Lower lobe of right lung (tissue), 2 donors: ENCODE measurements around the gene NSMCE3. TPM values are rescaled to one million over a fixed set of nuclear protein-coding genes. Genes with fewer than 3 reads are reported as not detected.
"Not testable (repeated sequence)": the region's sequence is repeated elsewhere in the genome, so short reads cannot be mapped to it uniquely, and the experiment has no call there.

Source experiments
- ATAC-seq, 2 donors: fragments of 200-7000 bp; cut with Tn5 transposase; one replicate each; pipeline ENCODE4 v1.9.1; 2020 to 2022; ENCODE audit warnings: mild to moderate bottlenecking in 2 of 2, moderate library complexity in 2 of 2
- DNase-seq: peaks from one replicate; pipeline ENCODE4 v3.0.0-alpha.2; 2020
- H3K27ac ChIP-seq: fragments of 200-600 bp; one replicate; pipeline ENCODE4 v1.8.0; 2022
- H3K27me3 ChIP-seq: fragments of 200-600 bp; one replicate; pipeline ENCODE4 v1.8.0; 2022; ENCODE audit warnings: low read depth
- H3K36me3 ChIP-seq: fragments of 200-600 bp; one replicate; pipeline ENCODE4 v1.8.0; 2022; ENCODE audit warnings: mild to moderate bottlenecking
- H3K4me1 ChIP-seq: fragments of 200-600 bp; one replicate; pipeline ENCODE4 v1.8.0; 2022
- H3K4me3 ChIP-seq: fragments of 200-600 bp; one replicate; pipeline ENCODE4 v1.8.0; 2022; ENCODE audit warnings: mild to moderate bottlenecking
- H3K9me3 ChIP-seq: fragments of 200-600 bp; one replicate; pipeline ENCODE4 v1.8.0; 2022
- CTCF ChIP-seq: fragments of 200-600 bp; IDR thresholded peaks from one replicate; pipeline ENCODE4 v1.8.0; 2022; ENCODE audit warnings: antibody characterized with exemption, mild to moderate bottlenecking
- intact Hi-C: fragments of 100-400 bp; cut with DNase I; formaldehyde crosslinking; loops from one replicate; pipeline ENCODE4 v1.11.0; 2022
- total RNA-seq: library from RNA; stranded (reverse); fragmentation: NEBNext Ultra II Directional; extraction: Animal tissue kit (Norgen Biotek cat#: 25700); gene quantifications from one replicate; pipeline ENCODE4 v1.2.1, GENCODE V29; 2021
- donor health status: DM: no; HTN: yes; CAD: no; lungs with severe emphysema.

Gene NSMCE3
- total RNA-seq, 1 donor from 2014 or later, result 6.2 TPM

- peaks cover 12% of the 10 kb centered on the region for H3K9me3 ChIP-seq
- ATAC-seq (no peak), DNase-seq (no peak)
- H3K4me3 ChIP-seq, result no peak overlapping the region
- no peaks in the 10 kb centered on the region for H3K4me1 ChIP-seq
- no peaks in the 10 kb centered on the region for H3K27me3 ChIP-seq
- no peak overlapping the region for H3K27ac ChIP-seq
- no peaks in the 10 kb centered on the region for H3K36me3 ChIP-seq
- no peak for TF ChIP-seq CTCF
- intact Hi-C loops, result no loop called here
These were observed 36.1 kb downstream of the NSMCE3 start for GRCh38 chr15:29233566-29233965.

- DNase-seq (no peak), ATAC-seq (no peak)
- H3K4me3 ChIP-seq, result no peak overlapping the region
- intact Hi-C loops, result no loop called here
- no peaks in the 10 kb centered on the region for H3K27me3 ChIP-seq
- H3K36me3 ChIP-seq, result no peaks in the 10 kb centered on the region
- H3K27ac ChIP-seq, result no peak overlapping the region
- no peak for TF ChIP-seq CTCF
- H3K9me3 ChIP-seq, result no peaks in the 10 kb centered on the region
- no peaks in the 10 kb centered on the region for H3K4me1 ChIP-seq
These were observed 43.0 kb downstream of the NSMCE3 start for GRCh38 chr15:29226436-29227208.

- DNase-seq, result no peak
- intact Hi-C loops, result no loop called here
- no peak for TF ChIP-seq CTCF
- no peak for ATAC-seq
- no peaks in the 10 kb centered on the region for H3K4me1 ChIP-seq
- no peak overlapping the region for H3K27ac ChIP-seq
- H3K4me3 ChIP-seq, result no peak overlapping the region
- no peaks in the 10 kb centered on the region for H3K9me3 ChIP-seq
- H3K36me3 ChIP-seq, result no peaks in the 10 kb centered on the region
- H3K27me3 ChIP-seq, result no peaks in the 10 kb centered on the region
These were observed 43.9 kb downstream of the NSMCE3 start for GRCh38 chr15:29225534-29226234.

- H3K9me3 ChIP-seq, H3K4me3 ChIP-seq, H3K27me3 ChIP-seq, DNase-seq, H3K27ac ChIP-seq, ATAC-seq, H3K36me3 ChIP-seq, H3K4me1 ChIP-seq, intact Hi-C loops: not testable (repeated sequence)
These were observed 44.6 kb downstream of the NSMCE3 start for GRCh38 chr15:29224987-29225363.

- H3K4me3 ChIP-seq, H3K27me3 ChIP-seq, H3K4me1 ChIP-seq, DNase-seq, H3K36me3 ChIP-seq, H3K9me3 ChIP-seq, ATAC-seq, intact Hi-C loops, H3K27ac ChIP-seq: not testable (repeated sequence)
These were observed 45.2 kb downstream of the NSMCE3 start for GRCh38 chr15:29224235-29224986.

GRCh38 chr15:29223640-29224039 lies 46.0 kb downstream of the NSMCE3 start:
- no peak for TF ChIP-seq CTCF
- DNase-seq, result no peak

More at GRCh38 chr15:29223640-29224039, 46.0 kb downstream of the NSMCE3 start:
- intact Hi-C loops, result no loop called here
- H3K27ac ChIP-seq, result no peak overlapping the region
- no peaks in the 10 kb centered on the region for H3K9me3 ChIP-seq
- ATAC-seq, result no peak
- no peaks in the 10 kb centered on the region for H3K36me3 ChIP-seq
- no peaks in the 10 kb centered on the region for H3K27me3 ChIP-seq
- H3K4me3 ChIP-seq, result no peak overlapping the region
- no peaks in the 10 kb centered on the region for H3K4me1 ChIP-seq
